H1 (cell line): Measurements from ENCODE around the gene ADCY1. TPM values are rescaled to one million over a fixed set of nuclear protein-coding genes. Genes with fewer than 3 reads are reported as not detected.

Source experiments
- BACH1 ChIP-seq: IDR thresholded peaks from 2 replicates; pipeline ENCODE4 v1.6.1; 2012; ENCODE audit warnings: low read length, improper control_type of control experiment
- EZH2 ChIP-seq: fragments of 200-600 bp; sonication (generic); IDR thresholded peaks from 2 replicates; pipeline ENCODE4 v1.7.1; 2012; ENCODE audit warnings: low read depth, mild to moderate bottlenecking, moderate library complexity, low read length, inconsistent platforms; ENCODE audit not compliant: severe bottlenecking
- POLR2AphosphoS5 ChIP-seq: IDR thresholded peaks from 2 replicates; pipeline ENCODE4 v1.6.1; 2011; ENCODE audit warnings: low read depth, low read length
- RBBP5 ChIP-seq: IDR thresholded peaks from 2 replicates; pipeline ENCODE4 v1.7.1; 2012; ENCODE audit warnings: low read depth, mild to moderate bottlenecking, inconsistent platforms, low read length, moderate library complexity, borderline replicate concordance
- RNF2 ChIP-seq: fragments of 200-900, 300-1000 bp; sonication (generic); IDR thresholded peaks from 2 replicates; pipeline ENCODE4 v1.7.1; 2016; ENCODE audit warnings: borderline replicate concordance, low read depth, mild to moderate bottlenecking, antibody characterized with exemption, low read length; ENCODE audit not compliant: poor library complexity, severe bottlenecking; ENCODE audit errors: missing control alignments
- SIRT6 ChIP-seq: IDR thresholded peaks from one replicate; pipeline ENCODE4 v1.7.1; 2012; ENCODE audit warnings: low read length, inconsistent platforms
- TEAD4 ChIP-seq: IDR thresholded peaks from 2 replicates; pipeline ENCODE4 v1.6.1; 2012; ENCODE audit warnings: low read depth, low read length, inconsistent platforms, mixed read lengths
- YY1 ChIP-seq: IDR thresholded peaks from 2 replicates; pipeline ENCODE4 v1.6.1; 2011; ENCODE audit warnings: low read depth, mild to moderate bottlenecking, low read length
- polyA plus RNA-seq, 7 experiments: library from polyadenylated mRNA; depleted of rRNA in 3 of 7; stranded (reverse) in 5 of 7; unstranded in 2 of 7; fragments of >200 nt in 5 of 7; fragments of 200-250 nt in 2 of 7; gene quantifications; 1 replicate in 5 of 7; 2 replicates in 1 of 7; 4 replicates in 1 of 7; pipeline versions ENCODE4 v1.2.1 to v1.2.3, GENCODE V29; 2011 to 2013; ENCODE audit warnings: missing spikeins in 2 of 7, mixed read lengths in 2 of 7
- total RNA-seq: library from RNA; stranded (reverse); fragmentation: NEBNext Ultra II Directional; extraction: Animal tissue kit (Norgen Biotek cat#: 25700); gene quantifications from 2 replicates; pipeline ENCODE4 v1.2.1, GENCODE V29; 2021

Gene ADCY1
- total and polyA plus RNA-seq, 2 of the 8 experiments (the other 6 are each of a cell fraction or from before 2014, with no cell fraction given) = 7.9 to 26.9 TPM

DNA sequence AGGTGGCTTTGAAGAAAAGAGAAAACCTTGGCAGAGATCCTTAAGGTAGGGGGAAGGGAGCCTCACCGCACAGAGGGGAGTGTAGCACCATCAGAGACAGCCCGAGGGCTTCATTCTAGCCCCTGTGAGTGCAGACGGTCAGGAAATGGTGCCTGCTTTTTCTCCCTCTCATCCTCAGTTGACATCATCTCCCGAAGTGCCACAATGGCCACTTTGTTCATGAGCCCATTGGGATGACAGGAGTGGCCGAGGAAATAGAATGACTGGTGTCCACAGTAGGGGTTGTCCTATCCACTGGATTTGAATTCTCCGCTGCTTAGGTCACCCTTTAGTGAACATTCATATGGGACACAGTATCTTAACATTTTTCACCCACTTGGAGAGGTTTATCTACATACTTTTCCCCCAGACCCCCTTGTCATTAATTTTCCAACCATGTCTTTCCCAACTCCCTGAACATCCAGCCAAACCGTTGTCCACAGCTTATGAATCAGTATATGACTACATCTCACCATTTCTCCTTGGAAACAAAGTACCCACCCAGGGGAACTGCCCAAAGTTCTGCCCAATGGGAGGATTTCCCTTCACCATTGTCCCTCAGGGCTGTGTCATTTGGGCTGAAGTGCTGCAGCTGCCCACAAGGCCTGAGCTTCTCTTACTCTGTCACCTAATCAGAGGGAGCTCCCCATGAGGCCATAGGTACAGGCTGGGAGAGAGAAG lies 108.8 kb downstream of the ADCY1 start (continued):
- no peak for TF ChIP-seq RBBP5
- no peak for TF ChIP-seq BACH1
- no peak for TF ChIP-seq SIRT6
- TF ChIP-seq YY1 = no peak
- TF ChIP-seq POLR2AphosphoS5 = no peak
- no peak for TF ChIP-seq EZH2
- no peak for TF ChIP-seq RNF2
- TF ChIP-seq TEAD4 = no peak
